Measurements from ENCODE around the gene ID3.

ID3 gene

DNA sequence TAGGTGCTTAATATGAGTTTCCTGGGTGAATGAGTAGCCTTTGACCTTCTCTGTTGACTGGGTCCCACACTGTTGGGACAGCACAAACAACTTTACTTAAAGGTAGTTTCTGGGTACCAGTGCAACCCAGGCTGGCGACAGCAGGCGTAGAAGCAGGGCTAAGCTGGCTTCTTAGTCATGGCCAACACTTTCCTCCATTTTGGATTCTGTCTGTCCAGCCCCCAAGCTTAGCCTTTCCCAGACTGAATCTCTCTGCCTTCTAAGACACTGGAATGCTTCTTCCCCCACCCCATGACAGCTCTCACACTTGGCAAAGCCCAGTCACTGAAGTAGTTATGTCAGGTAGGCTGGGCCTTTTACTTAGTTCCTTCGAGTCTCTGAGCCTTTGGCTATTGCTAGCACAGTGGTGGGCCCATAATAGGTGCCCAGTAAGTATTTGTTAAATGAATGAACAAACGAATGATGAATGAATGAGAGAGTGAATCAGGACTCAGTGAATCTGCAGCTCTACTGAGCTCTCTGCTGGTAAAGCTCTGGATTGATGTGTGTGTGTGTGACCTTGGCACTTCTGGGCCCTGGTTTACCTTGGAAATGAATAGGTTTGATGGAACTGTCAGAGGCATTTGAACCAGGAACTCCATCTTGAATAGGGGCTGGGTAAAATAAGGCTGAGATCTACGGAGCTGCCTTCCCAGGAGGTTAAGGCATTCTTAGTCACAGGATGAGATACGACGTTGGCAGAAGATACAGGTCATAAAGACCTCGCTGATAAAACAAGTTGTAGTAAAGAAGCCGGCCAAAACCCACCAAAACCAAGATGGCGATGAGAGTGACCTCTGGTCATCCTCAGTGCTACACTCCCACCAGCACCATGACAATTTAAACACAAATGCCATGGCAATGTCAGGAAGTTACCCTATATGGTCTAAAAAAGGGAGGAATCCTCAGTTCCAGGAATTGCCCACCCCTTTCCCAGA, 37.4 kb upstream of the ID3 start:
- H3K9me3 ChIP-seq (ENCODE audit: low read length): no peaks in the 10 kb centered on the region
- H2AFZ ChIP-seq (ENCODE audit: low read length): no peak overlapping the region
- H3K27ac ChIP-seq (ENCODE audit: low read depth, low read length, poor library complexity, severe bottlenecking): peak overlapping the region; percentile 99
- no peaks in the 10 kb centered on the region for H4K20me1 ChIP-seq (ENCODE audit: insufficient read depth, low read length)
- H3K9me2 ChIP-seq (ENCODE audit: low read depth, low read length): no peaks in the 10 kb centered on the region
- no peaks in the 10 kb centered on the region for H3K27me3 ChIP-seq (ENCODE audit: insufficient read depth, low read length)
- H3K9ac ChIP-seq (ENCODE audit: low read length): no peak overlapping the region
- H3F3A ChIP-seq (ENCODE audit: insufficient read depth, low read length): peaks cover 33% of the 10 kb centered on the region
- no peaks in the 10 kb centered on the region for H3K79me2 ChIP-seq (ENCODE audit: insufficient read depth, low read length)
- H3K36me3 ChIP-seq (ENCODE audit: insufficient read depth, low read length): no peaks in the 10 kb centered on the region
- no peak overlapping the region for H3K4me2 ChIP-seq (ENCODE audit: low read length)
- no peak overlapping the region for H3K4me3 ChIP-seq (ENCODE audit: low read depth, low read length, poor library complexity, severe bottlenecking)
- peaks cover 96% of the 10 kb centered on the region for H3K4me1 ChIP-seq (ENCODE audit: insufficient read depth, low read length, severe bottlenecking)
- TF ChIP-seq, protein P1, sequence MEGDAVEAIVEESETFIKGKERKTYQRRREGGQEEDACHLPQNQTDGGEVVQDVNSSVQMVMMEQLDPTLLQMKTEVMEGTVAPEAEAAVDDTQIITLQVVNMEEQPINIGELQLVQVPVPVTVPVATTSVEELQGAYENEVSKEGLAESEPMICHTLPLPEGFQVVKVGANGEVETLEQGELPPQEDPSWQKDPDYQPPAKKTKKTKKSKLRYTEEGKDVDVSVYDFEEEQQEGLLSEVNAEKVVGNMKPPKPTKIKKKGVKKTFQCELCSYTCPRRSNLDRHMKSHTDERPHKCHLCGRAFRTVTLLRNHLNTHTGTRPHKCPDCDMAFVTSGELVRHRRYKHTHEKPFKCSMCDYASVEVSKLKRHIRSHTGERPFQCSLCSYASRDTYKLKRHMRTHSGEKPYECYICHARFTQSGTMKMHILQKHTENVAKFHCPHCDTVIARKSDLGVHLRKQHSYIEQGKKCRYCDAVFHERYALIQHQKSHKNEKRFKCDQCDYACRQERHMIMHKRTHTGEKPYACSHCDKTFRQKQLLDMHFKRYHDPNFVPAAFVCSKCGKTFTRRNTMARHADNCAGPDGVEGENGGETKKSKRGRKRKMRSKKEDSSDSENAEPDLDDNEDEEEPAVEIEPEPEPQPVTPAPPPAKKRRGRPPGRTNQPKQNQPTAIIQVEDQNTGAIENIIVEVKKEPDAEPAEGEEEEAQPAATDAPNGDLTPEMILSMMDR (IDR thresholded peaks at IDR 0.05; ENCODE audit: low read length): no peak
- TF ChIP-seq EZH2 (IDR thresholded peaks at IDR 0.05; ENCODE audit: borderline replicate concordance, low read length): no peak

DNA sequence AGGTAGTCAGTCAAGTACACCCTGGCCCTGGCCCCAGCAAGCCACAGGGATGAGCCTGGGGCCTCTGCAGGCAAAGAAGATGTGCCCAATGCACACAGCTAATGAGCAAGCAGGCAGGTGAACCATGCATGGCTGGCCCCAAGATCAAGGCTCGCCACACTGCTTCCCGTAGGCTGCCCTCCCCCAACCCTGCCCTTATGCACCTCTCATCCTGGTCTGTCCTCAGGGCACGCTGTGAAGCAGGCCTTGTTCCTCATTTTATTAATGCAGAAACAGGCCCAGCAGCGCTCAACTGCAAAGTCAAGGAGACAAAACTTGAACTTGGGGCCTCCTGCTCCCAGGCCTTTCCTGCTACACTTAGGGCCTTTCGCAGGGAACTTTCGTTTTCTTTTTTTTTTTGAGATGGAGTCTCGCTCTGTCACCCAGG, 35.6 kb upstream of the ID3 start:
- Histone ChIP-seq H3K36me3 (ENCODE audit: insufficient read depth, low read length) (no peaks in the 10 kb centered on the region), H3K4me3 (ENCODE audit: low read depth, low read length, poor library complexity, severe bottlenecking) (peak overlapping the region; percentile 24), H3K4me2 (ENCODE audit: low read length) (peak overlapping the region; percentile 64), H3K9me3 (ENCODE audit: low read length) (no peaks in the 10 kb centered on the region), H3K4me1 (ENCODE audit: insufficient read depth, low read length, severe bottlenecking) (peaks cover 96% of the 10 kb centered on the region), H3K27me3 (ENCODE audit: insufficient read depth, low read length) (no peaks in the 10 kb centered on the region), H4K20me1 (ENCODE audit: insufficient read depth, low read length) (no peaks in the 10 kb centered on the region), H3K9me2 (ENCODE audit: low read depth, low read length) (no peaks in the 10 kb centered on the region), H3K27ac (ENCODE audit: low read depth, low read length, poor library complexity, severe bottlenecking) (peak overlapping the region; percentile 99), H2AFZ (ENCODE audit: low read length) (no peak overlapping the region), H3K9ac (ENCODE audit: low read length) (peak overlapping the region; percentile 64), H3K79me2 (ENCODE audit: insufficient read depth, low read length) (no peaks in the 10 kb centered on the region), H3F3A (ENCODE audit: insufficient read depth, low read length) (peaks cover 33% of the 10 kb centered on the region)
- TF ChIP-seq EZH2 (IDR thresholded peaks at IDR 0.05; ENCODE audit: borderline replicate concordance, low read length): no peak
- TF ChIP-seq, protein P1 (IDR thresholded peaks at IDR 0.05; ENCODE audit: low read length): no peak

DNA sequence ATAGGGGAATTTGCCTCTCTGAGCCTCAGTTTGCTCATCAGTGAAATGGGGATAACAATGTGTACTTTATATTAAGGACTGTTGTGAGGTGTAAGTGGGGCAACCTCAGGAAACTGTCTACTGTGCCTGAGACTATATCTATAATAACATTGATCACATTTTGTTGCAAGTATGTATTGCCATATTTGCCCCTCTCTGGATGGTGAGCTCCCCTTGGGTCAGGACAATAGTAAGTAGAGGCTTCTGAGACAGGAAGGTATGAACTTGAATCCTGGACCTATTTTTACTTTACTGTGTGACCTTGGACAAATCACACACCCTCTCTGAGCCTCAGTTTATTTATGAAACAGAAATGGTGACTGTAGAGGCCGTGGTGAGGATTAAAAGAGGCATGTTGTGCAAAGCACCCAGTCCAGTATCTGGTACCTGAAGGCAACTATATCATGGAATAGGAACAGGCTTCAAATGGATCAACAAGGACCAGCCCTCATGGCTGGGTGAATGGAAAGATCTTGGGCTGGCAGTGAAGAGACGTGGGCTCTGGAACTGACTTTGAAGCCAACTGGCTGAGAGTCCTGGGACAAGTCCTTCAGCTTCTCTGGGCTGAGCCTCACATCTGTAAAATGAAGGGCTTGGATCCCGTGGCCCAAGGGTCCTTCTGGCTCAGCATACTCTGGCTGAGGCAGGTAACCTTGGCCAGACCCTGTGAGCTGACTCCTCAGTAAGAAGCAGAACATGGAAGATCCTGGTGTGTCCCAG, 35.0 kb upstream of the ID3 start:
- peaks cover 38% of the 10 kb centered on the region for H3F3A ChIP-seq (ENCODE audit: insufficient read depth, low read length)
- H3K36me3 ChIP-seq (ENCODE audit: insufficient read depth, low read length): no peaks in the 10 kb centered on the region
- no peaks in the 10 kb centered on the region for H4K20me1 ChIP-seq (ENCODE audit: insufficient read depth, low read length)
- no peak for TF ChIP-seq EZH2 (IDR thresholded peaks at IDR 0.05; ENCODE audit: borderline replicate concordance, low read length)
- TF ChIP-seq, protein P1 (IDR thresholded peaks at IDR 0.05; ENCODE audit: low read length): no peak
- H3K4me2 ChIP-seq (ENCODE audit: low read length): peak overlapping the region; percentile 64
- peak overlapping the region; percentile 64 for H3K9ac ChIP-seq (ENCODE audit: low read length)
- H3K4me1 ChIP-seq (ENCODE audit: insufficient read depth, low read length, severe bottlenecking): peaks cover 96% of the 10 kb centered on the region
- peak overlapping the region; percentile 99 for H3K27ac ChIP-seq (ENCODE audit: low read depth, low read length, poor library complexity, severe bottlenecking)
- no peaks in the 10 kb centered on the region for H3K9me2 ChIP-seq (ENCODE audit: low read depth, low read length)
- no peaks in the 10 kb centered on the region for H3K9me3 ChIP-seq (ENCODE audit: low read length)
- H2AFZ ChIP-seq (ENCODE audit: low read length): no peak overlapping the region
- peak overlapping the region; percentile 24 for H3K4me3 ChIP-seq (ENCODE audit: low read depth, low read length, poor library complexity, severe bottlenecking)
- H3K79me2 ChIP-seq (ENCODE audit: insufficient read depth, low read length): no peaks in the 10 kb centered on the region
- no peaks in the 10 kb centered on the region for H3K27me3 ChIP-seq (ENCODE audit: insufficient read depth, low read length)
